OCI-LY7 (cell line): Measurements from ENCODE around the gene METTL25B. TPM values are rescaled to one million over a fixed set of nuclear protein-coding genes. Genes with fewer than 3 reads are reported as not detected.

Experiments used
- BruUV-seq: library from RNA; stranded (reverse); fragments of 400-500 nt; replicated peaks from 2 replicates; lab custom pipeline; 2021; lab: Mats Ljungman, UMichigan
- CTCF ChIA-PET: fragments of 300-600 bp; sonication (Branson Sonifier 250); formaldehyde crosslinking; loops from one replicate; lab custom pipeline; 2022; ENCODE audit warnings: antibody characterized with exemption; ENCODE audit not compliant: unreplicated experiment; lab: Charles Lee
- POLR2A ChIA-PET: fragments of 300-600 bp; sonication (Branson Sonifier 250); formaldehyde crosslinking; loops from one replicate; lab custom pipeline; 2022; ENCODE audit warnings: antibody characterized with exemption; lab: Charles Lee
- DNase-seq: peaks from one replicate; pipeline ENCODE4 v3.0.0-alpha.2; 2015; ENCODE audit warnings: low spot score
- H2AFZ ChIP-seq: fragments of 200-600 bp; sonication (generic), shearing (Covaris generic); 2 replicates; pipeline ENCODE4 v1.6.1; 2014; ENCODE audit warnings: mild to moderate bottlenecking, antibody characterized with exemption, low read length, moderate library complexity
- H3K27ac ChIP-seq: fragments of 200-600 bp; sonication (generic); 2 replicates; pipeline ENCODE4 v1.5.1; 2014; ENCODE audit warnings: mixed run types, low read depth, mild to moderate bottlenecking, moderate library complexity, low read length, inconsistent platforms; ENCODE audit not compliant: poor library complexity, severe bottlenecking
- H3K36me3 ChIP-seq: fragments of 200-600 bp; sonication (generic); 2 replicates; pipeline ENCODE4 v1.6.1; 2014; ENCODE audit warnings: mild to moderate bottlenecking, antibody characterized with exemption, low read length, moderate library complexity, mixed read lengths; ENCODE audit not compliant: insufficient read depth
- H3K4me1 ChIP-seq: fragments of 200-600 bp; sonication (generic); 2 replicates; pipeline ENCODE4 v1.5.1; 2014; ENCODE audit warnings: mild to moderate bottlenecking, low read length; ENCODE audit not compliant: insufficient read depth, poor library complexity, severe bottlenecking
- H3K4me2 ChIP-seq: fragments of 200-600 bp; sonication (generic); 2 replicates; pipeline ENCODE4 v1.6.1; 2014; ENCODE audit warnings: mild to moderate bottlenecking, low read length
- H3K4me3 ChIP-seq: fragments of 200-600 bp; sonication (generic); 2 replicates; pipeline ENCODE4 v1.5.1; 2014; ENCODE audit warnings: mild to moderate bottlenecking, low read depth, low read length; ENCODE audit not compliant: poor library complexity, severe bottlenecking
- H3K79me2 ChIP-seq: fragments of 200-600 bp; sonication (generic); 2 replicates; pipeline ENCODE4 v1.6.1; 2016; ENCODE audit warnings: low read depth, mild to moderate bottlenecking, low read length, moderate library complexity, mixed read lengths; ENCODE audit not compliant: insufficient read depth
- H3K9me2 ChIP-seq: fragments of 200-600 bp; sonication (generic); 2 replicates; pipeline ENCODE4 v1.6.1; 2016; ENCODE audit warnings: mild to moderate bottlenecking, low read length, mixed read lengths; ENCODE audit not compliant: insufficient read depth
- H3K9me3 ChIP-seq: fragments of 200-600 bp; sonication (generic); 2 replicates; pipeline ENCODE4 v1.6.1; 2014; ENCODE audit warnings: mild to moderate bottlenecking, mixed run types, low read length, mixed read lengths
- H4K20me1 ChIP-seq: fragments of 200-600 bp; sonication (generic); 2 replicates; pipeline ENCODE4 v1.6.1; 2014; ENCODE audit warnings: mild to moderate bottlenecking, antibody characterized with exemption, low read length, moderate library complexity, mixed read lengths; ENCODE audit not compliant: insufficient read depth
- CTCF ChIP-seq: fragments of 200-600 bp; sonication (generic); conservative IDR thresholded peaks from 2 replicates; pipeline ENCODE4 v1.5.1; 2014; ENCODE audit warnings: mild to moderate bottlenecking, antibody characterized with exemption, low read length, moderate library complexity, mixed read lengths
- EZH2phosphoT487 ChIP-seq: fragments of 200-600 bp; sonication (generic); IDR thresholded peaks from 2 replicates; pipeline ENCODE4 v1.6.1; 2018; ENCODE audit warnings: low read depth, borderline replicate concordance, mild to moderate bottlenecking, mixed run types, antibody characterized with exemption, low read length, moderate library complexity, mixed read lengths
- intact Hi-C: fragments of 100-400 bp; cut with micrococcal nuclease; formaldehyde crosslinking; loops from one replicate; pipeline ENCODE4 v1.10.0; 2022; ENCODE audit not compliant: unreplicated experiment
- total RNA-seq, 2 experiments: library from RNA; depleted of rRNA in 1 of 2; stranded (reverse); fragments of >200 nt in 1 of 2; shearing (Covaris generic) in 1 of 2; gene quantifications; 2 replicates each; pipeline ENCODE4 v1.2.3, GENCODE V29; 2014 to 2022

The METTL25B gene
- total RNA-seq, 2 experiments from 2014 or later: 24.7 to 45.6 TPM

DNA sequence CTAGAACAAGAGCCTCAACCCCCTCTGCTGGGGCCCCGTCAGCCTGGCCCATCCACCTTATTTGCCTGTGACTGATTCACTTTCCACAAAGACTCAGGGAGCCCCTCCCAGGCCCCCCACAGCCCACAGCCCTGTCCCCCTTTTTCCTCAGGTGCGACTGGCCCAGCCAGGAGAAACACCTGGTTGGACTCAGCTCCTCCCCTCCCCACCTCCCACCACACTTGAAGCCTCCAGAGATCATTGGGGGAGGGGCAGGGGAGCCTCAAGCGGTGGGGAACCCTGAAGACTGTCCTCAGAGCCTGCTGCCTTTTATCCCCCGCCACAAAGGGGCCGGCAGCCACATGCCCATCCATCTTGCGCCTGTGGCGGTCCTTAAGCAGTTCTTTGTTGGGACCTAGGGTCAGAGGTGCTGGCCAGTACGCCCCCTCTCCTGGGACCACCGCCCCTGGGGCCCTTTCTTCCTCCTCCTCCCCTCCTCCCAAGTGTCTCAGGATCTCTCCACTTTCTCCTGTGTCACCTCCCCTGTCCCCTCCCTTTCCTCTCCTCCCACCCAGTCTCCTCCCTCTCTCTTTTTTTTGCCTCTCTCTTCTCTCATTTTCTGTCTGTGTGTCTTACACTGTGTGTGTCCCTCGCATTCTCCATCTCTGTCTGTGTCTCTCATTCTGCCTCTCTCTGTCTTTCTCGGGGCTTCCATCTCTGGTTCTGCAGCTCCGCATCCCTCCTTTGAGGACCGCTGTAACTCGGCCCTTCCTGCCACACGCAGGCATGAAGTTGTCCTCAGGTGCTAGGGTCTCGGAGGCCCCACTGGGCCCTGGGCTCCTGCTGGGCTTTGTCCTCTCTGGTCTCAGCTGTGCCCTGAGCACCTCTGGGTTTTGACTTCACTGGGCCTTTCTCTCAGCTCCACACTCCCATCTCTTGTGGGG, 35.1 kb upstream of the METTL25B start:
- H3K36me3 ChIP-seq: no peaks in the 10 kb centered on the region
- intact Hi-C loops: no loop called here
- no peaks in the 10 kb centered on the region for H3K79me2 ChIP-seq
- no TSS peak for BruUV-seq
- H2AFZ ChIP-seq: no peak overlapping the region
- no peaks in the 10 kb centered on the region for H3K9me3 ChIP-seq
- H3K4me3 ChIP-seq: no peak overlapping the region
- ChIA-PET POLR2A (interaction anchor here (0.6 kb wide), 1 partner anchor 386 kb away, joined by 3 read pairs; no protein-coding TSS in a partner anchor), CTCF (no interaction called here)
- H3K4me1 ChIP-seq: peaks cover 17% of the 10 kb centered on the region
- H4K20me1 ChIP-seq: no peaks in the 10 kb centered on the region
- H3K9me2 ChIP-seq: no peaks in the 10 kb centered on the region
- TF ChIP-seq CTCF: no peak
- no peak for TF ChIP-seq EZH2phosphoT487
- peak overlapping the region; percentile 31 for H3K4me2 ChIP-seq
- no peak overlapping the region for H3K27ac ChIP-seq
- DNase-seq: peak; percentile 55

DNA sequence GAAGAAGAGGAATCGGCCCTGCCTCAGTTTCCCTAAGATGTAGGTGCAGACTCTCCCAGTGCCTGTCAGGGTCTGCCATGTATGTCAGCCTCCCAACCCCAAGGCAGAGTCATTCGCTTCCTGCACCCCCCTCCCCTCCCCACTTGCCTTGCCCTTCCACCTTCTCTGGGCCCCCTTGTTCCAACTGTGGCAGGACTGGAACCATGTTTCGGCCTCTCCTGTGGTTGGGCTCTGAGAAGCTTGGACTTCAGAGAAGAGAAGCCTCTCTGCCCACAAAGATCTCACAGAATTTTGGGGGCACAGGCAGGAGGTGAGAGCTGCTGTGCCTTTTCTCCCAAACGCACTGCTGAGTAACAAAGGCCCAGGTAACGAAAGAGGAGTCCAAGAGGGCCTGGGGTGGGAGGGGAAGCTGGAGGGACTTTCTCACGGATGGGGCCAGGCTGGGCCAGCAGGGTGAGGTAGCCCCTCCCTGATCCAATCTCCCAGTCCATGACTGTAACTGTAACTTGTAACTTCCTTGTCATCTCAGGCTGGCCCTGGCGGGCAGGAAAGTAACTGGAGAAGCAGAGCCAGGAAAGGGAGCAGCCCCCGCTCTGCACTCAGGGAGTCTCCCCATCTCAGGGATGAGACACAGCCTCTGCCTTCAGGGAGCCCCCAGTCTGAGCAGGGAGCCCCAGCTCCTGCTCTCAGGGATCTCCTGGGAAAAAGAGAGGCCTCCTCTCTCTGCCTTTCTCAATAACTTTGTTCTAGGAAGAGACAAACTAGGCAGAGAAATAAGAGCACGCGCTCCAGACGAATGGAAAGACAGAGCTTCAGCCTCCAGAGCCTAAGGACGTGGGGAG, 34.2 kb upstream of the METTL25B start:
- H3K9me2 ChIP-seq: no peaks in the 10 kb centered on the region
- BruUV-seq: no TSS peak
- no peak overlapping the region for H3K4me3 ChIP-seq
- H3K27ac ChIP-seq: no peak overlapping the region
- no peaks in the 10 kb centered on the region for H3K36me3 ChIP-seq
- H4K20me1 ChIP-seq: no peaks in the 10 kb centered on the region
- intact Hi-C loops: no loop called here
- POLR2A ChIA-PET: no interaction called here
- H3K4me2 ChIP-seq: no peak overlapping the region
- no peaks in the 10 kb centered on the region for H3K79me2 ChIP-seq
- no peak for TF ChIP-seq EZH2phosphoT487
- no peak for TF ChIP-seq CTCF
- DNase-seq: no peak
- H2AFZ ChIP-seq: no peak overlapping the region
- no peaks in the 10 kb centered on the region for H3K9me3 ChIP-seq
- CTCF ChIA-PET: no interaction called here
- H3K4me1 ChIP-seq: peaks cover 16% of the 10 kb centered on the region
